H1 (cell line): Measurements from ENCODE around the gene MTERF2. TPM values are rescaled to one million over a fixed set of nuclear protein-coding genes. Genes with fewer than 3 reads are reported as not detected.

Experiments
- CTCF ChIA-PET: fragments of 300-600 bp; sonication (Branson Sonifier 250); formaldehyde crosslinking; loops from one replicate; lab custom pipeline; 2021; ENCODE audit not compliant: partially characterized antibody; lab: Charles Lee
- POLR2A ChIA-PET: fragments of 300-600 bp; sonication (Branson Sonifier 250); formaldehyde crosslinking; loops from one replicate; lab custom pipeline; 2021; ENCODE audit warnings: inconsistent platforms; ENCODE audit not compliant: partially characterized antibody; lab: Charles Lee
- DNase-seq, 2 experiments: peaks; one replicate each; pipeline versions ENCODE4 v3.0.0 to v3.0.0-alpha.2; 2010 to 2022; ENCODE audit warnings: low spot score in 2 of 2, low read depth in 1 of 2, mixed read lengths in 1 of 2
- FAIRE-seq: peaks from 2 replicates; lab custom pipeline; 2011; peaks lifted over from hg19 to GRCh38; lab: Jason Lieb, UNC
- H2AFZ ChIP-seq: 2 replicates; pipeline ENCODE4 v1.8.1; 2012; ENCODE audit warnings: low read length, inconsistent platforms
- H2AK5ac ChIP-seq: 2 replicates; pipeline ENCODE4 v1.6.1; 2013; ENCODE audit warnings: low read depth, low read length
- H2BK120ac ChIP-seq: replicated peaks from 2 replicates; pipeline ENCODE3; 2013; ENCODE audit warnings: low read depth, low read length, inconsistent platforms
- H2BK12ac ChIP-seq: 2 replicates; pipeline ENCODE4 v1.6.1; 2013; ENCODE audit warnings: low read depth, low read length
- H2BK15ac ChIP-seq: 2 replicates; pipeline ENCODE4 v1.6.1; 2013; ENCODE audit warnings: low read length
- H2BK20ac ChIP-seq: 2 replicates; pipeline ENCODE4 v1.6.1; 2013; ENCODE audit warnings: low read length
- H2BK5ac ChIP-seq: 2 replicates; pipeline ENCODE4 v1.6.1; 2013; ENCODE audit warnings: low read depth, low read length
- H3K14ac ChIP-seq: 2 replicates; pipeline ENCODE4 v1.6.1; 2013; ENCODE audit warnings: inconsistent platforms; ENCODE audit not compliant: insufficient read length
- H3K18ac ChIP-seq: 2 replicates; pipeline ENCODE4 v1.6.1; 2013; ENCODE audit warnings: low read length; ENCODE audit errors: extremely low read depth
- H3K23ac ChIP-seq: 2 replicates; pipeline ENCODE4 v1.6.1; 2013; ENCODE audit warnings: inconsistent platforms; ENCODE audit not compliant: insufficient read length
- H3K23me2 ChIP-seq: 2 replicates; pipeline ENCODE4 v1.6.1; 2013; ENCODE audit warnings: low read depth, low read length
- H3K27ac ChIP-seq: 2 replicates; pipeline ENCODE4 v1.6.1; 2011; ENCODE audit warnings: low read depth, low read length, inconsistent platforms
- H3K27me3 ChIP-seq, 4 experiments: replicated peaks in 1 of 4; 1 replicate in 1 of 4; 2 replicates in 3 of 4; pipeline versions ENCODE4 v1.6.1 to v1.8.1; 2011 to 2013; ENCODE audit warnings: low read length in 3 of 4, mild to moderate bottlenecking in 3 of 4, inconsistent platforms in 2 of 4, mixed read lengths in 2 of 4, moderate library complexity in 1 of 4; ENCODE audit not compliant: control insufficient read depth in 3 of 4, insufficient read depth in 3 of 4; ENCODE audit errors: extremely low read depth in 1 of 4
- H3K36me3 ChIP-seq, 4 experiments: 2 replicates each; pipeline versions ENCODE4 v1.6.1 to v1.8.1; 2011 to 2013; ENCODE audit warnings: mild to moderate bottlenecking in 4 of 4, low read length in 3 of 4, moderate library complexity in 2 of 4, control low read depth in 1 of 4, inconsistent platforms in 1 of 4; ENCODE audit not compliant: insufficient read depth in 4 of 4, control insufficient read depth in 2 of 4
- H3K4ac ChIP-seq: replicated peaks from 2 replicates; pipeline ENCODE3; 2013; ENCODE audit warnings: low read length, low read depth, mixed read lengths, inconsistent platforms; ENCODE audit not compliant: insufficient read length
- H3K4me1 ChIP-seq, 4 experiments: replicated peaks in 1 of 4; 1 replicate in 1 of 4; 2 replicates in 3 of 4; pipeline versions ENCODE4 v1.6.1 to v1.8.1; 2011 to 2013; ENCODE audit warnings: low read length in 3 of 4, inconsistent platforms in 2 of 4, mixed read lengths in 1 of 4; ENCODE audit not compliant: insufficient read depth in 4 of 4, control insufficient read depth in 3 of 4
- H3K4me2 ChIP-seq, 2 experiments: 2 replicates each; pipeline versions ENCODE4 v1.6.1 to v1.8.1; 2011 to 2013; ENCODE audit warnings: low read depth in 2 of 2, low read length in 2 of 2, control low read depth in 1 of 2, inconsistent platforms in 1 of 2, mild to moderate bottlenecking in 1 of 2; ENCODE audit not compliant: insufficient read depth in 1 of 2
- H3K4me3 ChIP-seq, 4 experiments: fragments of 200-600, 300-600 bp in 1 of 4; sonication (generic), shearing (Covaris generic), sonication (Bioruptor Twin) in 1 of 4; 2 replicates each; pipeline versions ENCODE4 v1.5.1 to v1.8.1; 2011 to 2016; ENCODE audit warnings: low read length in 4 of 4, low read depth in 3 of 4, control low read depth in 2 of 4, inconsistent platforms in 2 of 4, mild to moderate bottlenecking in 2 of 4, mixed read lengths in 1 of 4, moderate library complexity in 1 of 4; ENCODE audit not compliant: insufficient read depth in 2 of 4; ENCODE audit errors: extremely low read depth in 1 of 4
- H3K56ac ChIP-seq: replicated peaks from 2 replicates; pipeline ENCODE3; 2013; ENCODE audit warnings: low read depth, mild to moderate bottlenecking, mixed read lengths, low read length, inconsistent platforms; ENCODE audit not compliant: insufficient read length
- H3K79me1 ChIP-seq: 2 replicates; pipeline ENCODE4 v1.6.1; 2013; ENCODE audit warnings: low read depth, low read length, control low read depth
- H3K79me2 ChIP-seq, 2 experiments: 2 replicates each; pipeline versions ENCODE4 v1.6.1 to v1.8.1; 2012 to 2013; ENCODE audit warnings: low read length in 2 of 2, mild to moderate bottlenecking in 2 of 2, inconsistent platforms in 1 of 2; ENCODE audit not compliant: insufficient read depth in 2 of 2, control insufficient read depth in 1 of 2
- H3K9ac ChIP-seq, 4 experiments: replicated peaks in 1 of 4; 1 replicate in 1 of 4; 2 replicates in 3 of 4; pipeline versions ENCODE4 v1.6.1 to v1.8.1; 2011 to 2013; ENCODE audit warnings: low read depth in 3 of 4, low read length in 3 of 4, control low read depth in 2 of 4, mild to moderate bottlenecking in 2 of 4, moderate library complexity in 2 of 4, inconsistent platforms in 1 of 4; ENCODE audit errors: extremely low read depth in 1 of 4
- H3K9me3 ChIP-seq, 2 experiments: 2 replicates each; pipeline versions ENCODE4 v1.6.1 to v1.8.1; 2012 to 2013; ENCODE audit warnings: mild to moderate bottlenecking in 2 of 2, moderate library complexity in 2 of 2, control low read depth in 1 of 2, inconsistent platforms in 1 of 2, low read depth in 1 of 2, low read length in 1 of 2, mixed read lengths in 1 of 2; ENCODE audit not compliant: insufficient read depth in 2 of 2
- H4K20me1 ChIP-seq, 2 experiments: replicated peaks in 1 of 2; 2 replicates each; pipeline versions ENCODE3 to v1.8.1; 2011 to 2013; ENCODE audit warnings: inconsistent platforms in 2 of 2, low read length in 2 of 2, mild to moderate bottlenecking in 1 of 2; ENCODE audit not compliant: insufficient read depth in 2 of 2, control insufficient read depth in 1 of 2
- H4K5ac ChIP-seq: 2 replicates; pipeline ENCODE4 v1.6.1; 2013; ENCODE audit warnings: low read length, low read depth, mixed read lengths, inconsistent platforms; ENCODE audit not compliant: insufficient read length
- H4K8ac ChIP-seq: 2 replicates; pipeline ENCODE4 v1.8.0; 2013; ENCODE audit warnings: mild to moderate bottlenecking, moderate library complexity, low read length, inconsistent platforms; ENCODE audit not compliant: insufficient read depth; ENCODE audit errors: extremely low read depth
- H4K91ac ChIP-seq: replicated peaks from 2 replicates; pipeline ENCODE3; 2013; ENCODE audit warnings: low read length, mixed read lengths, inconsistent platforms; ENCODE audit not compliant: insufficient read length
- ASH2L ChIP-seq: fragments of 200-600, 300-600 bp; sonication (generic); IDR thresholded peaks from one replicate; pipeline ENCODE4 v1.7.1; 2017; ENCODE audit warnings: low read length
- CBX5 ChIP-seq: fragments of 300-800, 300-1000 bp; sonication (generic); IDR thresholded peaks from 2 replicates; pipeline ENCODE4 v1.7.1; 2016; ENCODE audit warnings: antibody characterized with exemption, low read length, low read depth
- CHD2 ChIP-seq: IDR thresholded peaks from 2 replicates; pipeline ENCODE4 v1.6.1; 2012; ENCODE audit warnings: low read length, improper control_type of control experiment
- RXRA ChIP-seq: IDR thresholded peaks from 2 replicates; pipeline ENCODE4 v1.6.1; 2011; ENCODE audit warnings: low read depth, mild to moderate bottlenecking, low read length, moderate library complexity; ENCODE audit not compliant: insufficient read depth
- TCF12 ChIP-seq: IDR thresholded peaks from 2 replicates; pipeline ENCODE4 v1.6.1; 2011; ENCODE audit warnings: low read depth, mild to moderate bottlenecking, low read length
- ZNF274 ChIP-seq: IDR thresholded peaks from 2 replicates; pipeline ENCODE4 v1.7.0; 2012; ENCODE audit warnings: low read length, borderline replicate concordance; ENCODE audit errors: extremely low read depth
- polyA plus RNA-seq, 7 experiments: library from polyadenylated mRNA; depleted of rRNA in 3 of 7; stranded (reverse) in 5 of 7; unstranded in 2 of 7; fragments of >200 nt in 5 of 7; fragments of 200-250 nt in 2 of 7; gene quantifications; 1 replicate in 5 of 7; 2 replicates in 1 of 7; 4 replicates in 1 of 7; pipeline versions ENCODE4 v1.2.1 to v1.2.3, GENCODE V29; 2011 to 2013; ENCODE audit warnings: missing spikeins in 2 of 7, mixed read lengths in 2 of 7
- total RNA-seq: library from RNA; stranded (reverse); fragmentation: NEBNext Ultra II Directional; extraction: Animal tissue kit (Norgen Biotek cat#: 25700); gene quantifications from 2 replicates; pipeline ENCODE4 v1.2.1, GENCODE V29; 2021

The MTERF2 gene
- total and polyA plus RNA-seq, 2 of the 8 experiments (the other 6 are each of a cell fraction or from before 2014, with no cell fraction given) = 2.8 to 7.1 TPM

DNA sequence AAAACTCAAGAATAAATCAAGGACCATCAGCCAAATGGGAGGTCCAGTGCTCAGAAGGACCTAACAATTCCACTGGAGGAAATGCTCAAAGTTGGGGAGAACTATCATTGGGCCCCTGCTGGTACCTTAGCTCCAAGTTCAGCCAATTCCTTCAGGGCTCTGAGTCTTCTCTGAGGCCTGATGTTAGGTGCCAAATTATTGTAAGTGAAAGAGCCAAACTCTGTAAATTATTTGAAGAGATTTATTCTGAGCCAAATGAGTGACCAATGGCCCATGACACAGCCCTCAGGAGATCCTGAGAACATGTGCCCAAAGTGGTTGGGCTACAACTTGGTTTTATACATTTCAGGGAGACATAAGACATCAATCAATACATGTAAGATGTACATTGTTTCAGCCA lies 39.5 kb downstream of the MTERF2 start:
- H3K18ac ChIP-seq = no peak overlapping the region

More for the DNA sequence above, 39.5 kb downstream of the MTERF2 start:
- TF ChIP-seq TCF12 = no peak
- TF ChIP-seq ASH2L = no peak
- TF ChIP-seq CHD2 = no peak
- no peak for TF ChIP-seq CBX5
- TF ChIP-seq ZNF274 = no peak
- TF ChIP-seq RXRA = no peak
- TF ChIP-seq, all 59 proteins: peak for 0
- Histone ChIP-seq H3K27ac (no peak overlapping the region), H3K4me1 (no peaks in the 10 kb centered on the region), H3K14ac (no peak overlapping the region), H3K27me3 (no peaks in the 10 kb centered on the region; a peak in 1 of 7 replicates), H4K20me1 (no peaks in the 10 kb centered on the region), H2BK15ac (no peak overlapping the region), H4K5ac (no peak overlapping the region), H4K8ac (no peak overlapping the region), H3K9me3 (peaks cover 26 to 30% of the 10 kb centered on the region in 2 experiments), H2BK12ac (no peak overlapping the region), H4K91ac (no peak overlapping the region), H3K56ac (no peak overlapping the region), H2BK120ac (no peak overlapping the region), H2AK5ac (no peak overlapping the region), H3K4me3 (no peak overlapping the region), H2BK20ac (no peak overlapping the region), H3K23ac (no peak overlapping the region), H3K9ac (no peak overlapping the region), H3K79me1 (no peaks in the 10 kb centered on the region), H2BK5ac (no peak overlapping the region), H2AFZ (no peak overlapping the region), H3K4ac (no peak overlapping the region), H3K4me2 (no peak overlapping the region), H3K23me2 (no peaks in the 10 kb centered on the region), H3K79me2 (no peaks in the 10 kb centered on the region), H3K36me3 (no peaks in the 10 kb centered on the region; a peak in 1 of 8 replicates)
- CTCF ChIA-PET = no interaction called here
- FAIRE-seq (no peak), DNase-seq (no peak)
- POLR2A ChIA-PET = no interaction called here
